NT2/D1 (cell line): Measurements from ENCODE around the gene ARHGEF19.

Source experiments
- SUZ12 ChIP-seq: IDR thresholded peaks from 2 replicates; pipeline ENCODE4 v1.6.1; 2011; ENCODE audit not compliant: insufficient read length, insufficient read depth; ENCODE audit errors: extremely low read depth
- YY1 ChIP-seq: IDR thresholded peaks from 2 replicates; pipeline ENCODE4 v1.6.1; 2011; ENCODE audit not compliant: insufficient read length, insufficient read depth
- ZNF274 ChIP-seq: IDR thresholded peaks from 2 replicates; pipeline ENCODE4 v1.6.1; 2011; ENCODE audit warnings: mild to moderate bottlenecking, low read depth, low read length

DNA sequence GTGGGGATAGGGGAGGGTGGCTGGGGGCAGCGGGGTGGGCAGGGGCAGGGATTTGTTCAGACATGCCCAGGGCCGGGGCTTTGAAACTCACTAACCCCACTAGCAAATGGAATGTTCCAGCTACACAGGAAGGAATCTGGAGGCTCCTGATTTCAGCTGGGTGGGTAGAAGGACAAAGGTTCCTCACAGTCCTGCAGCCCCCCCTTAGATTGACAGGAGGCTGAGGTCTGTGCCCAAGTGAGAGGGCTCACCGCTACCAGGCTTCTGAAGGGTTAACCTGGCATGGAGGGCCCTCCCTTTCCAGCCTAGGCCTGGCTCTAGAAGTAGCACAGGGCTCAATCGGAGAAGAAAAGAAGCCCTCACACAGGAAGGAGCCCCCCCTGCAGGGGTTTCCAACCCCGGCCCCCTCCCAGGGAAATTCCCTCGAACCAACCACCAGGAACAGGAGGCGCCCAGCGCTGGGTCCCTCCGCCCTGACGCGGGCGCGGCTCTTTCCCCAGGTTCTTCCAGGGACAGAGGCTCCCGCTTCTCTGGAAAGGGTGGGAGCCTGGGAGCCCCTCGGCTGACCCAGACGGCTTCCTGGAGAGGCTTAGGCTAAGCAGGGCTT, 59.9 kb downstream of the ARHGEF19 start:
- TF ChIP-seq ZNF274 = no peak
- TF ChIP-seq YY1 = no peak
- no peak for TF ChIP-seq SUZ12
